GM19099 (cell line): ENCODE measurements around the gene EDN1.

Source experiments
- POLR2A ChIP-seq: IDR thresholded peaks from 3 replicates; pipeline ENCODE4 v1.6.1; 2011; ENCODE audit warnings: low read depth; ENCODE audit not compliant: insufficient read length; ENCODE audit errors: extremely low read depth

Gene EDN1

DNA sequence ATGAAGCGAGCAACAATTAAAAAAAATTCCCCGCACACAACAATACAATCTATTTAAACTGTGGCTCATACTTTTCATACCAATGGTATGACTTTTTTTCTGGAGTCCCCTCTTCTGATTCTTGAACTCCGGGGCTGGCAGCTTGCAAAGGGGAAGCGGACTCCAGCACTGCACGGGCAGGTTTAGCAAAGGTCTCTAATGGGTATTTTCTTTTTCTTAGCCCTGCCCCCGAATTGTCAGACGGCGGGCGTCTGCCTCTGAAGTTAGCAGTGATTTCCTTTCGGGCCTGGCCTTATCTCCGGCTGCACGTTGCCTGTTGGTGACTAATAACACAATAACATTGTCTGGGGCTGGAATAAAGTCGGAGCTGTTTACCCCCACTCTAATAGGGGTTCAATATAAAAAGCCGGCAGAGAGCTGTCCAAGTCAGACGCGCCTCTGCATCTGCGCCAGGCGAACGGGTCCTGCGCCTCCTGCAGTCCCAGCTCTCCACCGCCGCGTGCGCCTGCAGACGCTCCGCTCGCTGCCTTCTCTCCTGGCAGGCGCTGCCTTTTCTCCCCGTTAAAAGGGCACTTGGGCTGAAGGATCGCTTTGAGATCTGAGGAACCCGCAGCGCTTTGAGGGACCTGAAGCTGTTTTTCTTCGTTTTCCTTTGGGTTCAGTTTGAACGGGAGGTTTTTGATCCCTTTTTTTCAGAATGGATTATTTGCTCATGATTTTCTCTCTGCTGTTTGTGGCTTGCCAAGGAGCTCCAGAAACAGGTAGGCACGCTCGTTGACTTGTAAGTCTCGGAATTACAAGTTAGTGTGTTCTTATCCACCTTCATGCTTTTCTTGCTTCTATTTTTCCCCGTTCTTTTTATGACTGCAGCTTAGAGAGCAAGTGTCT is at the start of gene EDN1:
Gene EDN1, plus strand, starts transcription at position 429 of the 888 bp plus-strand sequence. Its CDS starts 269 bp downstream, at position 698.
- peak; percentile 67 for TF ChIP-seq POLR2A

DNA sequence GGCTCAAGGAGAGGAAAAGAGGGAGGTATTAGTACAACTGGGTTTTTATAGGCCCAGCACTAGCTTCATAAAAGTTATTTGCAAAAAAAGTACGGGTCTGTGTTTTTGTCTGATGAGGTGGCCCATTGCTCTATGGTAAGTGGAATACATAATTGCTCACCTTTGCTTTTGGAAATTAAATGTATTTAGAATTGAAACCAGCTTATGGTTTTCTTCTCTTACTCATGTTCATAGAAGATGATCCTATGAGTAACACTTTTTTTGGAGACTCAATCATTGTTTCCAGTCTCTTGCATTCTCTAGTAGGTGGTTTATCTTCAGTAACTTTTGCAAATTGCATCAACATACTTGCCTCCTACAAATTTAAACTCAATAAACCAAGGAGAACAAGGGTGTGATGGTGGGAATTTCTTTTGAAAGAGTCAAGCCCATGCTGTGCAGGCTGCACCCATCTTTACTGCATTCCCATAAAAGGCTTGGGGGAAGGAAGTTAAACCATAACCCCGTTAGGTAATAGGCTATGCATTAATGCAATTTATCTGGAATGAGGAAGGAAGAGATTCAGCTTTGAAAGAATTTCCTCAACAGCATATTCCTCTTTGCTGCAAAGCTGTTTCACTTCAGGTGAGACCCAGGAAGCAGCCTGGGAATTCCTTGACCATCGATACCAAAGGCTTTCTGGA is 48.5 kb upstream of the EDN1 start:
- no peak for TF ChIP-seq POLR2A

DNA sequence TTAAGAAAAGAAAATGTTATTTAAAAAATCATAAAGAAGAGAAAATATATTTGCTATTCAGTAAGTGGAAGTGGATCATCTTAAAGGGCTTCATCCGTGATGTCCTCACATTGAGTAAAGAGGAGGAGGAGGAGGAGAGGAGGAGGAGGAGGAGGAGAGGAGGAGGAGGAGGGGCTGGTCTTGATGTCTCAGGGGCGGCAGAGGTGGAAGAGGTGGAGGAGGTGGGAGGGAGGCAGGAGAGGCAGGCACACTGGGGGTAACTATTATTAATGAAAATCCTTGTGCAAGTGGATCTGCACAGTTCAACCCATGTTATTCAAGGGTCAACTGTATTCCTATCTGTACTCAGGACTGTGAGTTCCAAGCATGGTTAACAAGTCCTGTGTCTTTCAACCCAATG is 47.0 kb upstream of the EDN1 start:
- TF ChIP-seq POLR2A: no peak

DNA sequence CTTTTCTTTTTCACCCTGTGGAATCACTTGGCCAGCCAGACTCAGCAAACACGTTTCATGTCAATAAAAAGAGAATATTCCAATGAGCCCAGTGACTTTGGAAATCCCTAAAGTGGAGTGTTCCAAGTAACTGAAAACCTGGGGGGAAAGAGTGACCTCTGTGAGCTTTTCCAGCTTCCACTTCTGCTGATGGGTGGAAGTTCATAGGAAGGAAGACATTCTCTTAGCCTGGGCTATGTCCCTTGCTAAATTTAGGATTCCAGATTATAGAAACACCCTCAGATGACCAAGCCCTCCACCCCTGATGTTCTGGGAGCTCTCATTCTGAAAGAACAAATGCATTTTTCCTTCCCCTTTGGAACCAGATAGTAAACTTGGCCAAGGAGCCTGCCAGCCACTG is 44.8 kb upstream of the EDN1 start:
- TF ChIP-seq POLR2A: no peak

DNA sequence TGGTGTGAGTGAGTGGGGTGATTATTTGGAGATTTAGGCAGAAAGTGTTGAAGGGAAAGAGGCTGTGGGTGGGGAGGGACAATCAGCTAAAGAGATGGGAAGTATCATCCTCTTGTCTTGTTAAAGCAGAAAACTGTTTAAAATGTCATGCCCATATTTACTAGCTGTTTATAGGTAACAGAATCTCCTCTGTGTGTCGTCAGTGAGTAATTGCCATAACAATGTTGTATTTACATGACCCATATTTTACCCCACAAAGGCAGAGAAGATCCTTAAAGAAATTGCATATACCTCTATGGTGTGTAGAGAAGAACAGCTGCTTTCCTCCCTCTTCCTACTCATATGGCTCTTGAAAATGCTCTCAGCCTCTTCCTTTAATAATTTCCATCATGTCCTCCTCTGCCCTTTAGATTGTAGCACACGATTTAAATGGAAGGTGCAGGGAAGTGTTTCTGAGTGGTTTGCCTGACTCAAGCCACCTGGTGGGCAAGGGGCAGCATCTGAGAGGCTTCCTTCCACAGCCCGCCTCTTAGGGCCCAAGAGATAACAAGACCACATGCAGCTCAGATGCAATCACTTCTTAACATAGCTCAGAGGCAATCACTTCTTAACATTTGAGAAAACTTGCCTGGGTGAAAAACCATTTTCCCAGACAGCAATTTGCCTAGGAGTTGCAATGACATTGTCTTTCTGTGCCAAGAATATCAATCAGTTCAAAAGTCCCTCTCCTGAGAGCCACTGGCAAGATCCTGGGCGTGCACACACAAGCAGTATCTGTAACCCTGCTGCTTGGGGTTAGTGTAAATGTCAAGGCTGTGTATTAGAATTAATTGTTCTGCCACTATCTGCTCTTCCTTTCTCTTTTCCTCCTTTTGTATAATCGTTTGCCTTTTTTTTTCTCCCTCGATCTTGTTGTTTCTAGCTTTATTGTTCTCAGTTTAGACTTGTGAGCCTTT is 44.1 kb upstream of the EDN1 start:
- no peak for TF ChIP-seq POLR2A

DNA sequence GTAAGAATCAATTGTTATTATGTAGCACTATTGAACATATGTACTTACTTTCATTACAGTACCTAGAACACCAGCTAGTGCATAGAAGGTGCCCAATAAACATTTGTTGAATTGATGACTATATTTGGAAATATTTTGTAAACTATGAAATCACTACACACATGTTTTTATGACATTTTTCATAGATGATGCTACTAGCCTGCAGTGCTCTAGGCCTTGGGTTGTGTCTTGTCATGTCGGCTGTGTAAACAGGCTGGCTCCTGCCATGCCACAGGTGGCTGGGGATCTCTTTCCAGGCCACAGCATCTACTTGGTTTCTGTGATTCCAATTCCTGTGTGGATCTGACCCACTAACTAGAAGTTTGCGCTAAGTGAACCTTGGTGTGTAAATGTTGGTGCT is 43.3 kb upstream of the EDN1 start:
- no peak for TF ChIP-seq POLR2A

DNA sequence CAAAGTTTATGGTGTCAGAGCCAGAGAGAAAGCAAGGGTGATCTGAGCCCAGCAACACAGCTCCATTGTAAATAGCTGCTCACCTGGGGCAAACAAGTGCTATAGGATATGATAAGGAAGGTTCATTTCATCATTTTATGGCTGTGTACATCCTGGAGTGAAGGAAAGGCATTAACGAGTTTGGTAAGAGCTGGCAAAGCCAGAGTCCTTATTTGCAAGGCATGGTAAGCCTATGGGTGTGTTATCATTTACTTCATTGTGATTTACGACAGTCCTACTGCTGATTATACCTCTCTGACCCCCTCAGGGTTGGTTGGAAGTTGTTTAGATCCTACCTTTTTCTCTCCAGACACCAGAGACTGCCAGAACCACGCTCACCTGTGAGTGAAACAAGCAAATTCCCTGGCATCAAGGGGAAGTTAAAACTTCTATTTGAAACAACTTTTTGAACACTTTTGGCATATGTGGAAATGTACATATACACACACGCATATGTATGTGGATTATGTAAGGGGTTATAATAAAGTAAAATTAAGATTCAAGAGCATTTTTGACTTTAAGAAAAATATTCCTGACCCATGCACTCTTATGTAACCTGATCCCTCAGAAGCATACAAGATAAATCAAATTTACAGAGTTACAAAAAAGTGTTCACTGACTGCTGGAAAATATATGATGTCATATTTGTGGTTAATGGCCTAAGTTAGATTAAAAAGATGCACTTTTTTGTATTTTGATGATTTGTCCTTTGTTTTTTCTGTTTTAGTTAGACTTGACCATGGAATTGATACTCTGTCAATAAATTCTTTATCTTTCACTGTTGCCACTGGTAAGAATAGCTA is 40.4 kb upstream of the EDN1 start:
- no peak for TF ChIP-seq POLR2A

DNA sequence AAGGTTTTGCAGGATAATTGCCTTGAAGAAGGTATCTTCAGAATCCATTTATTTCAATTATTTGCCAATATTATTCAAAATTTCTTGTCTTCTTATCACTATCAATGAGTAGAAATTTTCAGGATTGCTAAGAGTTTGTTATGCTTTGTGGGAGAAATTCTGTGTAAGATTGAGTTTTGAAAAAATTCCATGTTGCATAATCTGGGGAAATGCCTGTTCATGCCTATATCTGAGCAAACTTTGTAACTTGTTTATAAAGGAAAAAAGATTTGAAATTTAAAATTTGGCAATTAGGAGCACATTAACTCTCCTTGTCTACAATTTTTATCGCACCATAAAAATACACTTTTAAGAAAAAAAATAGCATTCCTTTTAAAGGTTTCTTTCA is 39.8 kb upstream of the EDN1 start:
- TF ChIP-seq POLR2A: no peak

DNA sequence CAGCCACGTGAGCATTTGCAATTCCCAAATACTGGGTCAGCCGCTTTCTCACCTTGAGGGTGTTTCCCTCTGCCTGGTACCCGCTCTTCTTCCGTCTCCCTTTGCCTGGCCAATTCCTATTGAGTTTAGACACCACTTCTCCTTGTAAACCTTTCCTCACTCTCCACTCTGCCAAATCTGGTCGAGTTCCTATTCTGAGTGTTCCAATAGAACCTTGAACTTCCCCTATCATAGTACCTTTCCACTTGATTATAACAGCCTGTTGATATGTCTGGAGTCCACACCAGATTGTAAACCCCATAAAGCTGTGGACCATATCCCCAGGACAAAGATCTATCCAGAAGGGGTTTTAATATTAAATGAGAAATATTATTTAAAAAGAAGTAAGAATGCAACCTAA is 36.0 kb upstream of the EDN1 start:
- no peak for TF ChIP-seq POLR2A

DNA sequence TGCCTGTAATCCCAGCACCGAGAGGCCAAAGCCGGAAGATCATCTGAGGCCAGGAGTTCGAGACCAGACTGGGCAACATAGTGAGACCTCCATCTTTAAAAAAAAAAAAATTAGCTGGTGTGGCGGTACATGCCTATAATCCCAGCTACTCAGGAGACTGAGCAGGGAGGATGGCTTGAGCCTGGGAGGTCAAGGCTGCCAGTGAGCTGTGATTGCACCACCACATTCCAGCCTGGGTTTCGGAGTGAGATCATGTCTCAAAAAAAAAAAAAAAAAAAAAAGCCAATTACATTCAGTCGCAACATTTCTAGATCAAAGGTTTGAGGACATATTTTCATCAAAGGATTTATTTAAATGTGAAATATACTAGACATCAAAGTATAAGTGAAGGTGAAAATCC is 32.0 kb upstream of the EDN1 start:
- no peak for TF ChIP-seq POLR2A

DNA sequence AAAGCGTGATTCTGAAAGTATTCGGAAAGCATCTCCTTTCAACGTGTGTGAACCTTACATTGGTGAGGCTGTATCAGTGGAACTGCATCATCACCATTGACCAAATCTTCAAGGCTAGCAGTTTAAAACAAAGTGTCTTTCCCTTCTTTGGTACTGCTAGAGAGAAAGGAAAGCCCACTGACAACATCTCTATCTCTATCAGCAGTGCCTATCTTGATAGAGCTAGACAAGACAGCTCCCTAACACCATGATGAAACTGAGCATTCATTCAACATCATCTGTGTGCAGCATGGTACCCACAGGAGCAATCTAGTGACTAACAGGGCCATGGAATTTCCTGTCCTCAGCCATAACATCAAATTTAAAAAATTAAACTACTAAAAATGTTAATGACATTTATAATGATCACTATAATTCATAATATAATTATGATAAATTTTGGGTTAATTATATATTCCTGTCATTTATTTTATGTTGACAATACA is 31.5 kb upstream of the EDN1 start:
- TF ChIP-seq POLR2A: no peak

DNA sequence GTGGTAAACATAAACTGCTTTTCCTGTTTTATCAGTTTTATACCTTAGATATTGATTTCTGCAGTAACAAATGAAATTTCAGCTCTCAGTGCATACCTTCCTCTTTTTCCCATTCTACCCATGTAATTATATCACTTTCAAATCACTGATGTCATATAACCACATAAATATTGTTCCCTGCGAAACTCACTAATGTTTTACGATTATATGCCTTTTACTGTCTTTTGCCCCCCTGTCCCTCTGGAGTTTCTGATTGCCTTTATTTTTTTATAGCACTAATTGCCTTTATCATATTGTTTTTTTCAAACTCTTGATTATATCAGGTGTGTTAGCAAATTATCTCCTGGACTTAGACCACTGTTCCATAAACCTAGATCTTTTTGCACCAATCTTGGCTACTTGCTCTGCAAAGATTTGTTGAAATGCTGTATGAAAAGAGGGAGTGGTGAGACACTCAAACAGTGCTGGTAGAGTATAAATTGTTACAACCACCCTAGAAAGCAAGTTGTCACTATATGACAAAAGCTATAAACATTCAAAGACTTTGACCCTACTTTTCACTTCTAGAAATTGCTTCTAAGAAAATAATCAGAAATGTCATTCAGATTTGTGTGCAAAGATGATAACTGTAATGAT is 29.6 kb upstream of the EDN1 start:
- no peak for TF ChIP-seq POLR2A

DNA sequence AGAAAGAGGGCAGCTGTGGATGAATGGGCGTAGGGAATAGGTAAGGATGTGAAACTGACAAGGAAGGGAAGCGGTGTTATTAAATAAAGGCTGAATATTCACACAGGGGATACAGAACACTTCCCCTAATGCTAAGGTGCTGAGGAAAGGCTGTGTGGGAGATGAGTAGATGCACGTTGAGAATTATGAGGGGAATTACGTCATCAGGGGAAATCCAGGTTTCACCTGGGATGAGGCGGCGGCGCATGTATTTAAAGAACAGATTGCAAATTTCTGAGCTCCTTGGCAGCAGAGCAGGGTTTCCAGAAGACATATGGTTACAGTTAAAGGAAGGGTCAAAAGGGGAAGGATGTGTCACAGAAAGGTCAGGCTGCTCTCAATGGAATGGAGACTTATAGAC is 28.7 kb upstream of the EDN1 start:
- TF ChIP-seq POLR2A: no peak

DNA sequence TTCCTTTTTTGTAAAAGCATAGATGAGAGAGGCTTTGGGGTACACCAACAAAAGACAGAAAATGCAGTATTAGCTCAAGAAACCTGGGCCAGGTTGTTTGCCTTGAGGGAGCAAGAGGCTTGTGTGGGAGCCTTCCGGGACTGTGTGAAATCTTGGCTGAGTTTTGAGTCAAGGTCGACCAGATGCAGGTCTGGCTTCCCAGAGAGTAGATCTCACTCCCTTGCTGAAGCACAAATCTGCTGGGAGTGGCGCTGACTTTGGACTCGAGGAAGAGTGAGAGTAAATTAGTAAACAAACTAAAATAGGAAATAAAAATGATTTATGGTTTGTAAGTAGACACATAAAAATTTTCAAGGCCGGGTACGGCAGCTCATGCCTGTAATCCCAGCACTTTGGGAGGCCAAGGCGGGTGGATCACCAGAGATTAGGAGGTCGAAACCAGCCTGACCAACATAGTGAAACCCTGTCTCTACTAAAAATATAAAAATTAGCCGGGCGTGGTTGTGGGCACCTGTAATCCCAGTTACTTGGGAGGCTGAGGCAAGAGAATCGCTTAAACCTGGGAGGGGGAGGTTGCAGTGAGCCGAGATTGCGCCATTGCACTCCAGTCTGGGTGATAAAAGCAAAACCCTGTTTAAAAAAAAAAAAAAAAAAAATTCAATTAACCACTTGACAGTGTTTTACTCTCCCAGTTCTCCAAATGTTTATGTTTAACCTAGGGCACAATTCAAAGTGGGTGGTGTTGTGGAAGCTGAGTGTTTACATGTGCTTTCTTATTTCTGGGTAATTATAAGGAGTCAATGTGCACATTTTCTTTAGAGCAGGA is 27.7 kb upstream of the EDN1 start:
- TF ChIP-seq POLR2A: no peak
